H1 (cell line): ENCODE data around the gene CDKN2B. TPM values are rescaled to one million over a fixed set of nuclear protein-coding genes. Genes with fewer than 3 reads are reported as not detected.

Experiments used
- ATF3 ChIP-seq: IDR thresholded peaks from 2 replicates; pipeline ENCODE4 v1.6.1; 2011; ENCODE audit warnings: low read depth, mild to moderate bottlenecking, low read length; ENCODE audit not compliant: insufficient read depth
- CBX8 ChIP-seq: fragments of 300-800, 300-1000 bp; sonication (generic); IDR thresholded peaks from 2 replicates; pipeline ENCODE4 v1.7.1; 2016; ENCODE audit warnings: low read depth, low read length, borderline replicate concordance
- E2F6 ChIP-seq: IDR thresholded peaks from 2 replicates; pipeline ENCODE4 v1.6.1; 2012; ENCODE audit warnings: inconsistent platforms
- RAD21 ChIP-seq, 2 experiments: IDR thresholded peaks in 1 of 2; conservative IDR thresholded peaks in 1 of 2; 2 replicates each; pipeline ENCODE4 v1.6.1; 2011; ENCODE audit warnings: low read depth in 2 of 2, low read length in 2 of 2, improper control_type of control experiment in 1 of 2, inconsistent platforms in 1 of 2, mild to moderate bottlenecking in 1 of 2, moderate library complexity in 1 of 2
- SAP30 ChIP-seq: fragments of 300-600 bp; sonication (generic); IDR thresholded peaks from 2 replicates; pipeline ENCODE4 v1.7.1; 2012; ENCODE audit warnings: low read length, moderate library complexity, mild to moderate bottlenecking, inconsistent platforms; ENCODE audit not compliant: insufficient read depth, insufficient replicate concordance
- SP4 ChIP-seq: IDR thresholded peaks from 2 replicates; pipeline ENCODE4 v1.6.1; 2012; ENCODE audit warnings: low read length, inconsistent platforms
- TCF12 ChIP-seq: IDR thresholded peaks from 2 replicates; pipeline ENCODE4 v1.6.1; 2011; ENCODE audit warnings: low read depth, mild to moderate bottlenecking, low read length
- USF2 ChIP-seq: IDR thresholded peaks from 2 replicates; pipeline ENCODE4 v1.6.1; 2011; ENCODE audit warnings: low read length, improper control_type of control experiment
- polyA plus RNA-seq, 7 experiments: library from polyadenylated mRNA; depleted of rRNA in 3 of 7; stranded (reverse) in 5 of 7; unstranded in 2 of 7; fragments of >200 nt in 5 of 7; fragments of 200-250 nt in 2 of 7; gene quantifications; 1 replicate in 5 of 7; 2 replicates in 1 of 7; 4 replicates in 1 of 7; pipeline versions ENCODE4 v1.2.1 to v1.2.3, GENCODE V29; 2011 to 2013; ENCODE audit warnings: missing spikeins in 2 of 7, mixed read lengths in 2 of 7
- total RNA-seq: library from RNA; stranded (reverse); fragmentation: NEBNext Ultra II Directional; extraction: Animal tissue kit (Norgen Biotek cat#: 25700); gene quantifications from 2 replicates; pipeline ENCODE4 v1.2.1, GENCODE V29; 2021

The CDKN2B gene
- total and polyA plus RNA-seq, 2 of the 8 experiments (the other 6 are each of a cell fraction or from before 2014, with no cell fraction given) = 0.20 to 0.88 TPM

GRCh38 chr9:22050924-22051323 is 41.8 kb upstream of the CDKN2B start (continued):
- TF ChIP-seq USF2 = no peak
- no peak for TF ChIP-seq SP4
- TF ChIP-seq E2F6 = no peak
- no peak for TF ChIP-seq CBX8
- TF ChIP-seq TCF12 = no peak
- no peak for TF ChIP-seq SAP30
- TF ChIP-seq ATF3 = no peak
- TF ChIP-seq RAD21 (IDR thresholded peaks at IDR 0.05 in 1 of 2, conservative IDR thresholded peaks at IDR 0.05 in 1 of 2; ENCODE audit: low read depth in 2 of 2, low read length in 2 of 2) = no peak
